ENCODE results near the gene LRRC3.

Gene LRRC3

DNA sequence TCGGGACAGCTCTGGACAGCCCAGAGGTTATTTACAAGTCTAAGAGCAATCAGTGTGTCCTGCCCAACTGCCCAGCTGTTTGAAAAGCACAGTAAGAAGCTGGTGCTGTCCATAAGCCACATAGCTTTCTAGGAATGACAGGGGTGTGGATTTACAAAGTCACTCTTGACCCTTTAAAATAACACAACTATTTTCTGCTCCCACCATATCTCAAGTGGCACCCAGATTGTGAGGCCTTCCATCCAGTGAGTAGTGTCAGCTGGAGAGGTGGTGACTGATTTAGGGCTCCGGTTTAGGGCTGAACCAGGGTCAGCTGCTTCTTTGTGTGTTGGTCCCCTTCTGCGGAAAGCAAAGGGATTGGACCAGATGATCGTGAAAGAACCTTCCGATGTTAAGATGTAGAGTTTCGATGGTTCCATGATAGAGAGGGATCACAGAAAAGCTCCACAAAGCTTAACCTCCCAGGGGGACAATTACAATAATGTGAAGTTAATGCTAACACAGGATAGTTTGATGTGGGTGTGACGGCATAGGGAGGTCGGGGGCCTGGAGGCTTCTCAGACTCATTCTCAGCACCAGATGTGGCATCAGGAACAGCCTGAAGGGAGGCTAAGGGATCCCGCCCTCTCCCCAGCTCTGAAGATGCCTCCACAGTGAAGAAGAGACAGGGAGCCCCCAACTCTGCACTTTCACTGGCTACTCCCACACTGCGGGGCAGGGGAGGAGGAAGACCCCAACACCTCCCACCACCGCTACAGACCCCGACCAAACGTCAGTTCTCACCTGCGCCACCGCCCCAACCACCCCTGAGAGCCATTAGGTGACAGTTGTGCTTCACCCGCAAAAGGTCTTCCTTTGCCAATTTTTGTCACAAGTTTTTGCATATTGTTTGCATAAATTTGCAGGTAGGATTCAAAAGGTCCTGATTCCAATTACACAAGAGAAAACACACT is 40.6 kb downstream of the LRRC3 start:
- H3K27ac ChIP-seq, result no peak overlapping the region
- no peak for DNase-seq (ENCODE audit: low spot score)
- TF ChIP-seq, protein P1, sequence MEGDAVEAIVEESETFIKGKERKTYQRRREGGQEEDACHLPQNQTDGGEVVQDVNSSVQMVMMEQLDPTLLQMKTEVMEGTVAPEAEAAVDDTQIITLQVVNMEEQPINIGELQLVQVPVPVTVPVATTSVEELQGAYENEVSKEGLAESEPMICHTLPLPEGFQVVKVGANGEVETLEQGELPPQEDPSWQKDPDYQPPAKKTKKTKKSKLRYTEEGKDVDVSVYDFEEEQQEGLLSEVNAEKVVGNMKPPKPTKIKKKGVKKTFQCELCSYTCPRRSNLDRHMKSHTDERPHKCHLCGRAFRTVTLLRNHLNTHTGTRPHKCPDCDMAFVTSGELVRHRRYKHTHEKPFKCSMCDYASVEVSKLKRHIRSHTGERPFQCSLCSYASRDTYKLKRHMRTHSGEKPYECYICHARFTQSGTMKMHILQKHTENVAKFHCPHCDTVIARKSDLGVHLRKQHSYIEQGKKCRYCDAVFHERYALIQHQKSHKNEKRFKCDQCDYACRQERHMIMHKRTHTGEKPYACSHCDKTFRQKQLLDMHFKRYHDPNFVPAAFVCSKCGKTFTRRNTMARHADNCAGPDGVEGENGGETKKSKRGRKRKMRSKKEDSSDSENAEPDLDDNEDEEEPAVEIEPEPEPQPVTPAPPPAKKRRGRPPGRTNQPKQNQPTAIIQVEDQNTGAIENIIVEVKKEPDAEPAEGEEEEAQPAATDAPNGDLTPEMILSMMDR (conservative IDR thresholded peaks at IDR 0.05; ENCODE audit: low read depth), result no peak
- POLR2A ChIA-PET (ENCODE audit: low non-redundant PET), result no interaction called here
- CTCF ChIA-PET, result interaction anchor here (0.6 to 1.1 kb wide), 3 partner anchors 15 to 798 kb away, joined by 3 read pairs; no protein-coding TSS in a partner anchor

DNA sequence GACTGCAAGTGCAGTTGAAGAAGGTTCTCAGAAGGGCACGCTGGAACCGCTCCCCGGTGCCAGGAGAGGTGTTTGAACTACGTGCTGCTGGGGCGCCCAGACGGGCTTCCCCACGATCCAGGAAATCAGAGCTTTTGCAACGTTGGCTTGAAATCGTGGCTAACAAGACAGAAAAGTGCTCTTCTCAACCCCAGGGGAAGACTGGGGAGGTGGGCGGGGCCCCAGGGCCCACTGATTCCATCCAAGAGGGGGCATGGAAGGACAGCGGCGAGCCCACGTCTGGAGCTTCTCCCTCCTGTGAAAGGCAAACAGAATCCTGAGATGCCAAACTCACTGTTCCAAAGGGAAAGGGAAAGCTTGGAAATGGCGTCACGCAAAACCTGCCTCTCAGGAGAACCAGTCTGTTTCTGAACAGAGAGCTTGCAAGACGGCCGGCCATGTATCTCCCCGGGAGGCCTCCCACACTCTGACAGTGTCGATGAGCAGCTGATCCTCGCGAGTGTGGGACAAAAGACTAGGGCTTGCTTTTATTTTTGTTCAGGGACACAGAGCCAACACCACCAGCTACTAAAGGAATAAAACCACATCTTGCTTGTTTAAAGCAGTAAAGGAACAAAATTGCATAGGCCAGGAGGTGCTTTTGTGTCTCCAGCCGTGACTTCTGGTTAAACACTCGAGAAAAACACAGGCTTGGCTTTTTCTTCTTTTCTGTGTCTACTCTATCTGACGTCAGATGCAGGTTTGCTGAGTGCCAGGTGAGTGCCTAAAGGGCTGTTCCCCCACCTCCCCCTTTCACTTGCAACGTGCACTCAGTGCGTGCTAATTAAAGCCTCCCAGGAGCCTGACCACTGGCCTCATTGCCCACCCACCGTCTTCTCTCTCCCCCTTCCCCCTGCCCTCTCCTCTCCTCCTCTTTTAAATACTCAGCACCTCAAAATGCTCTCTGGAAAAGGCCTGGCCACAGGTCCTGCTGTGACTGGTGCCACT is 41.5 kb downstream of the LRRC3 start:
- no peak overlapping the region for H3K27ac ChIP-seq
- CTCF ChIA-PET, result interaction anchor here (0.5 to 0.7 kb wide), 2 partner anchors 13 to 39 kb away, joined by 3 read pairs; no protein-coding TSS in a partner anchor
- no peak for DNase-seq (ENCODE audit: low spot score)

DNA sequence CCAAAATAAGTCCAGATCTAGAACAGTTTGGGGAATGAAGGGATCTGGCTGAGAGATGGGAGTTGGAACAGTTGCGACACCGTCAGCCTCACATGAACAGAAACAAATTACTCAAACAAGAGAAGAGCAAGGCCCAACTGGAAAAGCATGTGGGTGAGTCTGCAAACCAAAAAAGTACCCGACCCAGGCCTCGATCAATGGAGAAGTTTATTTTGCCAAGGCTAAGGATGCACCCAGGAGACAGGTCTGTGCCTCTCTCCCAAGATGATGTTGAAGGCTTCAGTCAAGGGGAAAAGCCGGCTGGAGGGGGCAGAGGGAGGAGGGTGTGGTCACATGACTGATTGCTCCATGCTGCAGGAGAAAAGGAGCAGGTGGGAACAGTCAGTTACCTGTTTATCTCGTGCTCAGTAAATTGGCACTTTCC is 42.4 kb downstream of the LRRC3 start:
- ChIA-PET POLR2A (ENCODE audit: low non-redundant PET) (no interaction called here), CTCF (interaction anchor here (1.0 kb wide), 1 partner anchor 13 kb away, joined by 3 read pairs; no protein-coding TSS in a partner anchor)

More for the DNA sequence above, 41.5 kb downstream of the LRRC3 start:
- POLR2A ChIA-PET (ENCODE audit: low non-redundant PET), result no interaction called here
- TF ChIP-seq, protein P1 (conservative IDR thresholded peaks at IDR 0.05; ENCODE audit: low read depth), result no peak

DNA sequence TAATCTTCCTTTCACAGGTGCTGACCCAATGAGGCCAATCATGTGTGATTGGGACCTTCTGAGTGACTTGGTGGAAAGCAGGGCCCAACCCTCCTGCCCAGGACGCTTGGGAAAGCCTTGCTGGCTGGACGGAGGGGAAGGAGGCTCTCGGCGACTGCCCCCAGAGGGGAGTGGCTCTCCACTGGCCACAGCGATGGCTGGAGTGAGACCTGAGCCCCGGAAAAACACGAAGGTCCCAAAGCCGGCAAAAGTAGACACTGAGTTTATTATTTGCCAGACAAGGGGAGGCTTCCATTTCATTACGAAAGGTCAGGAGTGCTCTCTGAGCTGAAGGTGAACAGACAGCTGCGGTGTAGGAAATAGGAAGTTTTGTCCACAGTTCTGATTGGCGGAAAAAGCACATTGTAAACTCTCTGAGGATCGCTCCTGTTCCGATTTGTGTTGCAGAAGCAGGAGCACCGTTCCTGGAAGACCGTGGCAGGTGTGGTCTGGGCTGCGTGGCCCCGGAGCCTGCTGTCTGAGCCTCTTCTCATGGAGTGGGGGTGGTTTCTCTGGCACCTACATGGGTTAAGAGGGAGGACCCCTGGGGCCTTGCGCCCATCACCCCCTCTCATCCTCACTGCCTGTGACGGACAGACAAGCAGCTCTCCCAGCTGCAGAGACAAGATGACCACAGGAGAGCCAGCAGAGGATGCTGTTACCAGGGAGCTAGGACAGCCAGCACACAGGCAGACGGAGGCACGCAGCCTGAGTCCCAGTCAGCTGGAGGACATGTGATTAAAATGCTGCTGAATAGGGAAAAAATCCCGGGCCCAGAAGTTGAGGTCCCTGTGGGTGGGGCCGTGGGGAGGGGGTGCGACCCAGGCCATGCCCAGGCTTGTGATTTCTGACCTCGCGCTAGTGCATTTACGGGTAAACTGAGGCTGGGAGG is 43.2 kb downstream of the LRRC3 start:
- no peak overlapping the region for H3K27ac ChIP-seq
- DNase-seq (ENCODE audit: low spot score), result no peak
- CTCF ChIA-PET, result interaction anchor here (0.6 to 1.0 kb wide), 2 partner anchors 12 to 248 kb away, joined by 3 read pairs; no protein-coding TSS in a partner anchor
- TF ChIP-seq, protein P1 (conservative IDR thresholded peaks at IDR 0.05; ENCODE audit: low read depth), result no peak
- POLR2A ChIA-PET (ENCODE audit: low non-redundant PET), result no interaction called here

More for the DNA sequence above, 42.4 kb downstream of the LRRC3 start:
- no peak for DNase-seq (ENCODE audit: low spot score)
- H3K27ac ChIP-seq, result no peak overlapping the region
- TF ChIP-seq, protein P1 (conservative IDR thresholded peaks at IDR 0.05; ENCODE audit: low read depth), result no peak

DNA sequence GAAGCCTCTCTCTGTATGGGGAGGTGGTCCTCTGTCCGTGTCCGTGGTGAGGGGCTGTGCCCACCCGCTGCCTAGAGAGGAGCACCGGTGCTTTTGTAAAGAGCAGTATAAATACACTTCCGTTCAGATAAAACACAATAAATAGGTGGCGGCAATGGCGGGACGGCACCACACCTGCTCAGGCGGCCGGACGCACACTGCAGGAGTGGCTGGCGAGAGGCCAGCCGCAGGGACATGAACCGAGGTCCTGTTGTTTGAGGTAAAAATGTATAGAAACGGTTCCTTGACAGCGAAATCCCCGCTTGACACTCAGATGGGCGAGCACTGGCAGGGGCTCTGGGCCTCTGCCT is 43.9 kb downstream of the LRRC3 start:
- TF ChIP-seq, protein P1 (conservative IDR thresholded peaks at IDR 0.05; ENCODE audit: low read depth), result no peak
- ChIA-PET CTCF (no interaction called here), POLR2A (ENCODE audit: low non-redundant PET) (no interaction called here)
- H3K27ac ChIP-seq, result no peak overlapping the region
- DNase-seq (ENCODE audit: low spot score), result no peak
